BLaER1 (cell line): ENCODE data around the gene MTO1.
"Not testable (repeated sequence)": the region's sequence is repeated elsewhere in the genome, so short reads cannot be mapped to it uniquely, and the experiment has no call there.

ENCODE experiments used
- H3K27ac ChIP-seq: shearing (Covaris generic); formaldehyde crosslinking; 2 replicates; pipeline ENCODE4 v1.8.1; 2022
- H3K27me3 ChIP-seq: shearing (Covaris generic); formaldehyde crosslinking; 2 replicates; pipeline ENCODE4 v1.8.1; 2022
- H3K36me3 ChIP-seq: shearing (Covaris generic); formaldehyde crosslinking; 2 replicates; pipeline ENCODE4 v1.8.1; 2022
- H3K4me1 ChIP-seq: shearing (Covaris generic); formaldehyde crosslinking; 2 replicates; pipeline ENCODE4 v1.8.1; 2022
- H3K4me2 ChIP-seq: shearing (Covaris generic); formaldehyde crosslinking; 2 replicates; pipeline ENCODE4 v1.8.1; 2022
- H3K4me3 ChIP-seq: shearing (Covaris generic); formaldehyde crosslinking; 2 replicates; pipeline ENCODE4 v1.8.1; 2022
- H3K9ac ChIP-seq: shearing (Covaris generic); formaldehyde crosslinking; 2 replicates; pipeline ENCODE4 v1.8.1; 2022
- H3K9me3 ChIP-seq: shearing (Covaris generic); formaldehyde crosslinking; 2 replicates; pipeline ENCODE4 v1.8.1; 2022
- H4K20me1 ChIP-seq: shearing (Covaris generic); formaldehyde crosslinking; 2 replicates; pipeline ENCODE4 v1.8.1; 2022
- Cebpa-rat ChIP-seq: shearing (Covaris generic); IDR thresholded peaks from 2 replicates; pipeline ENCODE4 v1.8.1; 2022

The MTO1 gene

GRCh38 chr6:73548458-73549446 lies 87.2 kb downstream of the MTO1 start:
- no peak overlapping the region for H3K4me2 ChIP-seq
- H3K9ac ChIP-seq: no peak overlapping the region
- H3K9me3 ChIP-seq: no peaks in the 10 kb centered on the region
- no peaks in the 10 kb centered on the region for H3K27me3 ChIP-seq
- H3K27ac ChIP-seq: no peak overlapping the region
- H3K4me1 ChIP-seq: no peaks in the 10 kb centered on the region
- H3K4me3 ChIP-seq: no peak overlapping the region
- no peaks in the 10 kb centered on the region for H4K20me1 ChIP-seq
- H3K36me3 ChIP-seq: no peaks in the 10 kb centered on the region
- no peak for TF ChIP-seq Cebpa-rat

- not testable (repeated sequence) for H3K4me2 ChIP-seq
These were observed 89.6 kb downstream of the MTO1 start for GRCh38 chr6:73551115-73551514.

GRCh38 chr6:73555380-73555949 lies 93.9 kb downstream of the MTO1 start:
- not testable (repeated sequence) for H4K20me1 ChIP-seq, H3K27me3 ChIP-seq, H3K27ac ChIP-seq, H3K4me3 ChIP-seq, H3K4me2 ChIP-seq, H3K9ac ChIP-seq, H3K4me1 ChIP-seq, H3K36me3 ChIP-seq, H3K9me3 ChIP-seq

More at GRCh38 chr6:73551115-73551514, 89.6 kb downstream of the MTO1 start:
- not testable (repeated sequence) for H4K20me1 ChIP-seq, H3K36me3 ChIP-seq, H3K9me3 ChIP-seq, H3K27me3 ChIP-seq, H3K4me3 ChIP-seq, H3K4me1 ChIP-seq, H3K9ac ChIP-seq, H3K27ac ChIP-seq

- Histone ChIP-seq H3K4me1 (no peaks in the 10 kb centered on the region), H3K27ac (no peak overlapping the region), H3K4me3 (no peak overlapping the region), H3K9me3 (no peaks in the 10 kb centered on the region), H3K4me2 (no peak overlapping the region), H4K20me1 (no peaks in the 10 kb centered on the region), H3K27me3 (no peaks in the 10 kb centered on the region), H3K9ac (no peak overlapping the region), H3K36me3 (no peaks in the 10 kb centered on the region)
- no peak for TF ChIP-seq Cebpa-rat
These were observed 95.3 kb downstream of the MTO1 start for GRCh38 chr6:73556836-73557235.
